CD4-positive, alpha-beta T cell (primary cell): ENCODE results near the gene ACVR1. TPM values are rescaled to one million over a fixed set of nuclear protein-coding genes. Genes with fewer than 3 reads are reported as not detected.
"Not testable (repeated sequence)": the region's sequence is repeated elsewhere in the genome, so short reads cannot be mapped to it uniquely, and the experiment has no call there.

Experiments used
- ATAC-seq: fragments of 200-7000 bp; cut with Tn5 transposase; one replicate; pipeline ENCODE4 v1.10.0; 2022; ENCODE audit warnings: mild to moderate bottlenecking; ENCODE audit not compliant: poor library complexity
- CTCF ChIA-PET: fragments of 350-600 bp; sonication (Branson Sonifier 250); formaldehyde crosslinking; loops from one replicate; lab custom pipeline; 2021; ENCODE audit warnings: antibody characterized with exemption, inconsistent platforms; lab: Charles Lee
- POLR2A ChIA-PET: fragments of 350-600 bp; sonication (Branson Sonifier 250); formaldehyde crosslinking; loops from one replicate; lab custom pipeline; 2021; ENCODE audit warnings: antibody characterized with exemption, inconsistent platforms; lab: Charles Lee
- DNase-seq, 14 experiments: peaks; one replicate each; pipeline ENCODE4 v3.0.0-alpha.2; 2013 to 2020; ENCODE audit warnings: mixed read lengths in 2 of 14
- H3K27ac ChIP-seq, 2 donors: one replicate each; pipeline versions ENCODE4 v1.5.1 to v1.7.0; 2013; ENCODE audit warnings: low read length in 2 of 2, low read depth in 1 of 2, mild to moderate bottlenecking in 1 of 2
- H3K27me3 ChIP-seq, 2 experiments: 1 replicate in 1 of 2; 2 replicates in 1 of 2; pipeline versions ENCODE4 v1.6.1 to v1.7.0; 2013; ENCODE audit warnings: low read length in 2 of 2, control low read depth in 1 of 2, mild to moderate bottlenecking in 1 of 2, moderate library complexity in 1 of 2; ENCODE audit not compliant: insufficient read depth in 2 of 2, control insufficient read depth in 1 of 2
- H3K36me3 ChIP-seq: one replicate; pipeline ENCODE4 v1.6.1; 2013; ENCODE audit warnings: low read length, control low read depth; ENCODE audit not compliant: insufficient read depth
- H3K4me1 ChIP-seq: one replicate; pipeline ENCODE4 v1.6.1; 2013; ENCODE audit warnings: low read length, control low read depth; ENCODE audit not compliant: insufficient read depth
- H3K4me3 ChIP-seq: one replicate; pipeline ENCODE4 v1.5.1; 2013; ENCODE audit warnings: mild to moderate bottlenecking, low read length, moderate library complexity
- H3K9me3 ChIP-seq, 2 experiments: 1 replicate in 1 of 2; 2 replicates in 1 of 2; pipeline versions ENCODE4 v1.6.1 to v1.7.0; 2013; ENCODE audit warnings: low read length in 2 of 2, mild to moderate bottlenecking in 2 of 2, control low read depth in 1 of 2, moderate library complexity in 1 of 2; ENCODE audit not compliant: control insufficient read depth in 1 of 2, insufficient read depth in 1 of 2
- H3K27ac Mint-ChIP-seq: one replicate; pipeline ENCODE4 v1.8.0; 2020; ENCODE audit warnings: mixed read lengths
- H3K27me3 Mint-ChIP-seq: one replicate; pipeline ENCODE4 v1.8.0; 2021; ENCODE audit warnings: mixed read lengths
- H3K36me3 Mint-ChIP-seq: one replicate; pipeline ENCODE4 v1.8.0; 2021; ENCODE audit warnings: low read depth, mixed read lengths
- H3K4me1 Mint-ChIP-seq: one replicate; pipeline ENCODE4 v1.8.0; 2021; ENCODE audit warnings: low read depth, mixed read lengths
- H3K4me3 Mint-ChIP-seq: one replicate; pipeline ENCODE4 v1.8.0; 2020; ENCODE audit warnings: mild to moderate bottlenecking, mixed read lengths
- H3K9me3 Mint-ChIP-seq: one replicate; pipeline ENCODE4 v1.8.0; 2020; ENCODE audit warnings: mixed read lengths
- CTCF ChIP-seq: fragments of 200-600 bp; IDR thresholded peaks from one replicate; pipeline ENCODE4 v1.8.0; 2022; ENCODE audit warnings: antibody characterized with exemption, mild to moderate bottlenecking
- intact Hi-C, 2 experiments: fragments of 100-400 bp; cut with DNase I in 1 of 2; cut with micrococcal nuclease in 1 of 2; formaldehyde crosslinking; loops; one replicate each; pipeline versions ENCODE4 v1.15.1 to v1.9.0; 2023 to 2025; cut with DNase I, micrococcal nuclease
- total RNA-seq, 174 experiments: library from RNA in 2 of 174; stranded (reverse) in 2 of 174; gene quantifications; one replicate each; pipeline ENCODE4 v1.2.3 and lab custom pipeline; 2021 to 2026

ACVR1 gene
- total RNA-seq, 2 experiments from 2014 or later: 14.3 to 16.7 TPM

- Histone ChIP-seq H3K9me3 (no peaks in the 10 kb centered on the region), H3K4me3 (no peak overlapping the region), H3K4me1 (no peaks in the 10 kb centered on the region), H3K27ac (no peak overlapping the region), H3K36me3 (no peaks in the 10 kb centered on the region), H3K27me3 (no peaks in the 10 kb centered on the region)
- H3K4me3 Mint-ChIP-seq: no peak overlapping the region
- H3K36me3 Mint-ChIP-seq: peaks cover 11% of the 10 kb centered on the region
- H3K9me3 Mint-ChIP-seq: no peaks in the 10 kb centered on the region
- DNase-seq (no peak), ATAC-seq (no peak)
- no peak for TF ChIP-seq CTCF
- no peaks in the 10 kb centered on the region for H3K27me3 Mint-ChIP-seq
- intact Hi-C loops: no loop called here
- ChIA-PET CTCF (no interaction called here), POLR2A (interaction anchor here (0.6 kb wide), 1 partner anchor 46 kb away, joined by 3 read pairs; no protein-coding TSS in a partner anchor)
- peaks cover 28% of the 10 kb centered on the region for H3K4me1 Mint-ChIP-seq
- no peak overlapping the region for H3K27ac Mint-ChIP-seq
These were observed 45.9 kb downstream of the ACVR1 start for GRCh38 chr2:157830266-157830665.

- peaks cover 12% of the 10 kb centered on the region for H3K4me1 Mint-ChIP-seq
These were observed 48.8 kb downstream of the ACVR1 start for GRCh38 chr2:157827377-157827776.

GRCh38 chr2:157826644-157827043, 49.5 kb downstream of the ACVR1 start:
- H3K4me3 ChIP-seq, H3K27ac ChIP-seq, ATAC-seq, CTCF ChIA-PET, H3K4me3 Mint-ChIP-seq, H3K27me3 Mint-ChIP-seq, H3K27ac Mint-ChIP-seq, H3K9me3 ChIP-seq, H3K9me3 Mint-ChIP-seq, H3K4me1 ChIP-seq, DNase-seq, H3K27me3 ChIP-seq, POLR2A ChIA-PET, intact Hi-C loops, H3K36me3 ChIP-seq: not testable (repeated sequence)
- peaks cover 19% of the 10 kb centered on the region for H3K4me1 Mint-ChIP-seq
- peaks cover 31% of the 10 kb centered on the region for H3K36me3 Mint-ChIP-seq

More at GRCh38 chr2:157827377-157827776, 48.8 kb downstream of the ACVR1 start:
- H3K9me3 Mint-ChIP-seq: no peaks in the 10 kb centered on the region
- Histone ChIP-seq H3K27me3 (no peaks in the 10 kb centered on the region), H3K36me3 (peaks cover 3% of the 10 kb centered on the region), H3K4me1 (no peaks in the 10 kb centered on the region), H3K9me3 (no peaks in the 10 kb centered on the region), H3K4me3 (no peak overlapping the region), H3K27ac (no peak overlapping the region)
- intact Hi-C loops: no loop called here
- no peak overlapping the region for H3K27ac Mint-ChIP-seq
- ATAC-seq (no peak), DNase-seq (no peak)
- peaks cover 31% of the 10 kb centered on the region for H3K36me3 Mint-ChIP-seq
- POLR2A ChIA-PET: no interaction called here
- no peak overlapping the region for H3K4me3 Mint-ChIP-seq
- CTCF ChIA-PET: no interaction called here
- H3K27me3 Mint-ChIP-seq: no peaks in the 10 kb centered on the region
- TF ChIP-seq CTCF: no peak

- Mint-ChIP-seq H3K4me3 (no peak overlapping the region), H3K27me3 (no peaks in the 10 kb centered on the region), H3K27ac (no peak overlapping the region), H3K4me1 (peaks cover 18% of the 10 kb centered on the region), H3K36me3 (peaks cover 31% of the 10 kb centered on the region), H3K9me3 (no peaks in the 10 kb centered on the region)
- Histone ChIP-seq H3K36me3 (peaks cover 3% of the 10 kb centered on the region), H3K27ac (no peak overlapping the region), H3K9me3 (no peaks in the 10 kb centered on the region), H3K4me3 (no peak overlapping the region), H3K27me3 (no peaks in the 10 kb centered on the region), H3K4me1 (no peaks in the 10 kb centered on the region)
- POLR2A ChIA-PET: no interaction called here
- ATAC-seq (no peak), DNase-seq (no peak)
- CTCF ChIA-PET: no interaction called here
- intact Hi-C loops: no loop called here
- no peak for TF ChIP-seq CTCF
These were observed 50.2 kb downstream of the ACVR1 start for GRCh38 chr2:157825885-157826284.
